Fibroblast of peridontal ligament (primary cell): Measurements from ENCODE around the gene HOOK2.
A peak's percentile ranks its signal among the peaks of the same experiment; 100 is the strongest.

Experiments
- DNase-seq: peaks from one replicate; pipeline ENCODE4 v3.0.0-alpha.2; 2010; ENCODE audit errors: extremely low read depth

The HOOK2 gene

DNA sequence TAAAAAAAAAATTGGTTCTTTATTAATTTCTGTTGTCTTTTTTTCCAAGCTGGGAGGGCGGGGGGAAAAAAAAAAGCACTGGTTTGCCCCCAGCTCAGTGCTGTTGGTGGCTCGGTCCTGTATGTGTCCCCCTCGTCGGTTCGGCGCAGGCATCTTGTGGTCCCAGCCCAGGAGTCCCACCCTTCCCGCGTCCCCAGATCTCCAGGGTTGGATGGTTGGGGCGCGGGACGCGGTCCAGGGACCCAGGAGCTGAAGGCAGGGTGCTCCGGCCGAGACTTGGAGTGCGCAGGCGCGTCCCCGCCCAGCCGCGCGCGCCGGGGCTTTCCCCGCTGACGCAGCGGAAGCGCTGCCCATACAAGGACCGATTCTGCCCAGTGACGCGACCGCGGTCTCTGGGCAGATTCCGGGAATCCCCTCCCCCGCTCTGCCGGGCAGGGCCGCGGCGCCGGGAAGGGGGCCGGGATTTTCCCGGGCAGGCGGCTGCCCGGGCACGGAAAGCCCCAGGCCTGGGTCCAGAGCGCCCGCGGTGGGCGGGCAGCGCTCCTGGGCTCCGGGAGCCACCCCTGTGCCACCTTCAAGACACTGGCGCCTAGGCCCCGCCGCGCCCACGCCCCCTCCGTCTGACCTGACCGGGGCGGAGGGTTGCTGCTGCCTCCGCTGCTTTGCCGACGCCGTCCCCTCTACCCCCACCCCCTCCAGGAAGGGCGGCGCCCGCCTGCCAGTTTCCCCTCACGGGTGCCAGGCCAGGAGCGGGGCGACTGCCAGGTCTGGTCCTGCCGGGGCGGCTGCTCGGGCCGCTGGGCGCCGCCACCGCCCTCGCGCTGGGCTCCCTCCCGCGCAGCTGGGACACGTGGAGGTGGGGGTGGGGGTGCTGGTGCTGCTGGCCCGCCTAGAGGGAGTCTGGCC is 18.2 kb upstream of the HOOK2 start:
- DNase-seq = peak; percentile 90

DNA sequence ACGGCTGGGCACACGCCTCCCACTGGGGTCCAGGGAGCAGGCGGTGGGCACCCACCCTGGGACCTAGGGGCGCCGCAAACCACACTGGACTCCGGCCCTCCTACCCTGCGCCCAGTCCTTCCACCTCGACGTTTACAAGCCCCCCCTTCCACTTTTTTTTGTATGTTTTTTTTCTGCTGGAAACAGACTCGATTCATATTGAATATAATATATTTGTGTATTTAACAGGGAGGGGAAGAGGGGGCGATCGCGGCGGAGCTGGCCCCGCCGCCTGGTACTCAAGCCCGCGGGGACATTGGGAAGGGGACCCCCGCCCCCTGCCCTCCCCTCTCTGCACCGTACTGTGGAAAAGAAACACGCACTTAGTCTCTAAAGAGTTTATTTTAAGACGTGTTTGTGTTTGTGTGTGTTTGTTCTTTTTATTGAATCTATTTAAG is 17.5 kb upstream of the HOOK2 start:
- DNase-seq = no peak

- DNase-seq = peak; percentile 38
Observed at GRCh38 chr19:12792051-12792852, 16.9 kb upstream of the HOOK2 start.

DNA sequence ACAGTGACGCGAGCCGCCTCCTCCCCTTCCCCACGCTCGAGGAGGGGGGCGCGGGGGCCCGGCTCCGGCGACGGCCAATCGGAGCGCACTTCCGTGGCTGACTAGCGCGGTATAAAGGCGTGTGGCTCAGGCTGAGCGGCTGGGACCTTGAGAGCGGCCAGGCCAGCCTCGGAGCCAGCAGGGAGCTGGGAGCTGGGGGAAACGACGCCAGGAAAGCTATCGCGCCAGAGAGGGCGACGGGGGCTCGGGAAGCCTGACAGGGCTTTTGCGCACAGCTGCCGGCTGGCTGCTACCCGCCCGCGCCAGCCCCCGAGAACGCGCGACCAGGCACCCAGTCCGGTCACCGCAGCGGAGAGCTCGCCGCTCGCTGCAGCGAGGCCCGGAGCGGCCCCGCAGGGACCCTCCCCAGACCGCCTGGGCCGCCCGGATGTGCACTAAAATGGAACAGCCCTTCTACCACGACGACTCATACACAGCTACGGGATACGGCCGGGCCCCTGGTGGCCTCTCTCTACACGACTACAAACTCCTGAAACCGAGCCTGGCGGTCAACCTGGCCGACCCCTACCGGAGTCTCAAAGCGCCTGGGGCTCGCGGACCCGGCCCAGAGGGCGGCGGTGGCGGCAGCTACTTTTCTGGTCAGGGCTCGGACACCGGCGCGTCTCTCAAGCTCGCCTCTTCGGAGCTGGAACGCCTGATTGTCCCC is 16.1 kb upstream of the HOOK2 start, which contains the start of gene JUNB:
Gene JUNB, plus strand, starts transcription at position 142 of the 706 bp plus-strand sequence. Its CDS starts 286 bp downstream, at position 428.
- DNase-seq = peak; percentile 97

- no peak for DNase-seq
Observed at GRCh38 chr19:12790628-12791344, 15.4 kb upstream of the HOOK2 start.

GRCh38 chr19:12789904-12790619 is 14.7 kb upstream of the HOOK2 start:
- DNase-seq = peak; percentile 90

DNA sequence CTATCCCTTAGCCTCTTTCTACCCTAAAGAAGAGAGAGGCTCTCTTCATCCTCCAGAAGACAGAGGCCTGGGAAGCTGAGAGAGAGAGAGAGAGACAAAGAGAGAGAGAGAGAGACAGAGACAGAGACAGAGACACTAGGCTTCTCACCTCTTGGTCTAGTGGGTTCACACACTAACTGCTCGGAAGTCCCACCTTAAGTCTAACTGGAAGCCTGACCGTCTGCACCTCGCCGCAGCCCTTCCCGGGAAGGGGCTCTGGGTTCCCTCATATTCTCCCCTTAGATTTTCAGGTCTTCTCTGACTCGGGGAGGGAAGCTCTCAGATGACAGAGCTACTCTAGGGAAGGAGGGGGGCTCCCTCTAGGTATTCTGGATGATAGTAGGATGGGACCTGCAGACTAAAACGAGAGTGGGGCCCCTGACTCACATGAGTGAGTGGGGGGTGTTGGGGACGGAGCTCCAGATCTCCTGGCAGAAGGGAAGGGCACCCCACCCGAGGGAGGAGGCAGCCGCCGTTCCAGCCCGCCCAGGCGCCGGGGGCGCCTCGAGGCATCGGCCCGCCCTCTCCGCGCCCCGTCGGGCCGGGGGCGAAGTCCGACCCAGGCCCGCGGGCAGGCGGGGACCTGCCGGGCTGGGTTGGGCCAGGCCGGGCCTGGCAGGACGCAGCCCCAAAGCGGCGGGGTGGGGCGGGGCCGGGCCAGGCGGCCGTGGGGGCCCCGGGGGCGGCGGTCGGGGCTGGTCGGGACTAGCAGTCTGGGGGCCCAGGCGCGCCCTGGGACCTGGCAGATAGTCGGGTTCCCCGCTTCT is 13.9 kb upstream of the HOOK2 start:
- peak; percentile 48 for DNase-seq

GRCh38 chr19:12788682-12789097 is 13.3 kb upstream of the HOOK2 start:
- DNase-seq = peak; percentile 59

- no peak for DNase-seq
Observed at GRCh38 chr19:12788042-12788681, 12.8 kb upstream of the HOOK2 start.

DNA sequence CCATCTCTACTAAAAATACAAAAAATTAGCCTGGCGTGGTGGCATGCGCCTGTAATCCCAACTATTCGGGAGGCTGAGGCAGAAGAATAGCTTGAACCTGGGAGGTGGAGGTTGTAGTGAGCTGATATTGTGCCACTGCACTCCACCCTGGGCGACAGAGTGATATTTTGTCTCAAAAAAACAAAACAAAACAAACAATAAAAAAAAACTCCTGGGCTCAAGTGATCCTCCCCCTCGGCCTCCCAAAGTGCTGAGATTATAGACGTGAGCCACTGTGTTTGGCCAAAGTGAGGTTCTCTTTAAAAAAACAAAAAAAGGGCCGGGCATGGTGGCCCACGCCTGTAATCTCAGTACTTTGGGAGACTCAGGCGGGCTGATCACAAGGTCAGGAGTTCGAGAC is 12.1 kb upstream of the HOOK2 start:
- DNase-seq = no peak

DNA sequence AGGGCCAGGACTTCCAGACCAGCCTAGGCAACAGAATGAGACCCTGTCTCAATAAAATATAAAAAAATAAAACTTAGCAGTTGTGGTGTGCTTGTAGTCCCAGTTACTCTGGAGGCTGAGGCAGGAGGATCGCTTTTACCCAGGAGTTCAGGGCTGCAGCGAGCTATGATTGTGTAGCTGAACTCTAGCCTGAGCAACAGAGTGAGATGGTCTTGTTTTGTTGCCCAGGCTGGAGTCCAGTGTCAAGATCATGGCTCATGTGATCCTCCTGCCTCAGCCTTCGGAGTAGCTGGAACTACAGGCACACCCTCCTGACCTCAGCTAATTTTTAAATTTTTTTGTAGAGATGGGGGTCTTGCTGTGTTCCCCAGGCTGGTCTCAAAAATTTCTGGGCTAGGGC is 11.6 kb upstream of the HOOK2 start:
- DNase-seq = no peak

GRCh38 chr19:12786141-12786870 is 11.0 kb upstream of the HOOK2 start:
- no peak for DNase-seq

DNA sequence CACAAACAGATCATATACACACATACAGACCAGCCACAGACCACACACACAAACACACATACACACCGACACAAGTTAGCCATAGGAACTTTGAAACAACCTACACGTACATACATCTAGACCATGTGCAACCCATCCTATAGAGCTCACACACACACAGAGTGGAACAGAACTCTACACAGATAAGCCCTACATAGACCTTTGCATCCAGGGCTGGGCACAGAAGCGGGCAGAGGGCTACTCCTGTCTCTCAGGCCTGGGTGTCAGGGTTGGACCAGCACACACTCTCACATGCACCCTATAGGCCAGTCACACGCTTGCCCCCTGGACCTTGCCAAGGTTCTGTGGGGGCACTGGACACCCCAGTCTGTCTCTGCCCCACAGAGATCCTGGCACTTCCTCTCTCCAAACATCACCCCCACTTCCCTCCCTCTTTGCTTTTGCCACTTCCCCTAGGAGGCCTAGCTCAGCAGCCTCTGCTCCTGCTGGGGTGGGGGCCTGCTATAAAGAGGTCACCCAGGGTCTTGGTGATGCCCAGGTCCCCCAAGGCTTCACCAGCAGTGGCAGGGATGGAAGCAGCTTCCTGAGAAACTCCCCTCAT is 10.2 kb upstream of the HOOK2 start:
- DNase-seq = no peak

- peak; percentile 39 for DNase-seq
Observed at GRCh38 chr19:12784871-12785430, 9.6 kb upstream of the HOOK2 start.

GRCh38 chr19:12784394-12784870 is 9.1 kb upstream of the HOOK2 start:
- no peak for DNase-seq

GRCh38 chr19:12783849-12784393 is 8.6 kb upstream of the HOOK2 start:
- DNase-seq = no peak

GRCh38 chr19:12783291-12783848 is 8.0 kb upstream of the HOOK2 start:
- DNase-seq = no peak
